Ecto neural progenitor cell (in vitro differentiated cells): ENCODE measurements around the gene TNNC2.
"Not testable (repeated sequence)": the region's sequence is repeated elsewhere in the genome, so short reads cannot be mapped to it uniquely, and the experiment has no call there.

Experiments
- DNase-seq: peaks from one replicate; pipeline ENCODE4 v3.0.0-alpha.2; 2018; ENCODE audit warnings: low spot score

The TNNC2 gene

GRCh38 chr20:45848421-45848820 lies 21.3 kb upstream of the TNNC2 start:
- no peak for DNase-seq

GRCh38 chr20:45845452-45845851 lies 18.3 kb upstream of the TNNC2 start:
- DNase-seq: no peak

GRCh38 chr20:45843506-45843905 lies 16.4 kb upstream of the TNNC2 start:
- no peak for DNase-seq

GRCh38 chr20:45842169-45842812 lies 15.2 kb upstream of the TNNC2 start:
- no peak for DNase-seq

- DNase-seq: no peak
Measured at GRCh38 chr20:45841407-45842129, 14.5 kb upstream of the TNNC2 start.

GRCh38 chr20:45840700-45841198 lies 13.6 kb upstream of the TNNC2 start:
- no peak for DNase-seq

- DNase-seq: no peak
Measured at GRCh38 chr20:45836841-45837240, 9.7 kb upstream of the TNNC2 start.

- no peak for DNase-seq
Measured at GRCh38 chr20:45835825-45836224, 8.7 kb upstream of the TNNC2 start.

GRCh38 chr20:45835329-45835765 lies 8.2 kb upstream of the TNNC2 start:
- no peak for DNase-seq

- DNase-seq: no peak
Measured at GRCh38 chr20:45834797-45835161, 7.7 kb upstream of the TNNC2 start.

- DNase-seq: peak; percentile 89
Measured at GRCh38 chr20:45833883-45834796, 7.0 kb upstream of the TNNC2 start.

- DNase-seq: no peak
Measured at GRCh38 chr20:45833030-45833882, 6.1 kb upstream of the TNNC2 start, which contains the start of gene SNX21. Gene SNX21 (plus strand): TSS chr20:45833799. CDS start chr20:45833920, 121 bp downstream.

- DNase-seq: no peak
Measured at GRCh38 chr20:45832619-45833018, 5.5 kb upstream of the TNNC2 start.

GRCh38 chr20:45829673-45830106 lies 2.6 kb upstream of the TNNC2 start:
- not testable (repeated sequence) for DNase-seq

- DNase-seq: no peak
Measured at GRCh38 chr20:45828589-45828988, 1.5 kb upstream of the TNNC2 start.

- DNase-seq: no peak
Measured at GRCh38 chr20:45827712-45828111, 600 bp upstream of the TNNC2 start.

- DNase-seq: no peak
Measured at GRCh38 chr20:45826381-45827019, 612 bp downstream of the TNNC2 start.

GRCh38 chr20:45823949-45824835 lies 2.9 kb downstream of the TNNC2 start:
- DNase-seq: peak; percentile 65

GRCh38 chr20:45822857-45823256 lies 4.3 kb downstream of the TNNC2 start:
- no peak for DNase-seq

- no peak for DNase-seq
Measured at GRCh38 chr20:45821947-45822346, 5.2 kb downstream of the TNNC2 start.
